H1 (cell line): ENCODE measurements around the gene USB1. TPM values are rescaled to one million over a fixed set of nuclear protein-coding genes. Genes with fewer than 3 reads are reported as not detected.

Source experiments
- CTCF ChIA-PET: fragments of 300-600 bp; sonication (Branson Sonifier 250); formaldehyde crosslinking; loops from one replicate; lab custom pipeline; 2021; ENCODE audit not compliant: partially characterized antibody; lab: Charles Lee
- POLR2A ChIA-PET: fragments of 300-600 bp; sonication (Branson Sonifier 250); formaldehyde crosslinking; loops from one replicate; lab custom pipeline; 2021; ENCODE audit warnings: inconsistent platforms; ENCODE audit not compliant: partially characterized antibody; lab: Charles Lee
- DNase-seq, 2 experiments: peaks; one replicate each; pipeline versions ENCODE4 v3.0.0 to v3.0.0-alpha.2; 2010 to 2022; ENCODE audit warnings: low spot score in 2 of 2, low read depth in 1 of 2, mixed read lengths in 1 of 2
- FAIRE-seq: peaks from 2 replicates; lab custom pipeline; 2011; peaks lifted over from hg19 to GRCh38; lab: Jason Lieb, UNC
- H2AFZ ChIP-seq: 2 replicates; pipeline ENCODE4 v1.8.1; 2012; ENCODE audit warnings: low read length, inconsistent platforms
- H2AK5ac ChIP-seq: 2 replicates; pipeline ENCODE4 v1.6.1; 2013; ENCODE audit warnings: low read depth, low read length
- H2BK120ac ChIP-seq: replicated peaks from 2 replicates; pipeline ENCODE3; 2013; ENCODE audit warnings: low read depth, low read length, inconsistent platforms
- H2BK12ac ChIP-seq: 2 replicates; pipeline ENCODE4 v1.6.1; 2013; ENCODE audit warnings: low read depth, low read length
- H2BK15ac ChIP-seq: 2 replicates; pipeline ENCODE4 v1.6.1; 2013; ENCODE audit warnings: low read length
- H2BK20ac ChIP-seq: 2 replicates; pipeline ENCODE4 v1.6.1; 2013; ENCODE audit warnings: low read length
- H2BK5ac ChIP-seq: 2 replicates; pipeline ENCODE4 v1.6.1; 2013; ENCODE audit warnings: low read depth, low read length
- H3K14ac ChIP-seq: 2 replicates; pipeline ENCODE4 v1.6.1; 2013; ENCODE audit warnings: inconsistent platforms; ENCODE audit not compliant: insufficient read length
- H3K18ac ChIP-seq: 2 replicates; pipeline ENCODE4 v1.6.1; 2013; ENCODE audit warnings: low read length; ENCODE audit errors: extremely low read depth
- H3K23ac ChIP-seq: 2 replicates; pipeline ENCODE4 v1.6.1; 2013; ENCODE audit warnings: inconsistent platforms; ENCODE audit not compliant: insufficient read length
- H3K23me2 ChIP-seq: 2 replicates; pipeline ENCODE4 v1.6.1; 2013; ENCODE audit warnings: low read depth, low read length
- H3K27ac ChIP-seq: 2 replicates; pipeline ENCODE4 v1.6.1; 2011; ENCODE audit warnings: low read depth, low read length, inconsistent platforms
- H3K27me3 ChIP-seq, 4 experiments: replicated peaks in 1 of 4; 1 replicate in 1 of 4; 2 replicates in 3 of 4; pipeline versions ENCODE4 v1.6.1 to v1.8.1; 2011 to 2013; ENCODE audit warnings: low read length in 3 of 4, mild to moderate bottlenecking in 3 of 4, inconsistent platforms in 2 of 4, mixed read lengths in 2 of 4, moderate library complexity in 1 of 4; ENCODE audit not compliant: control insufficient read depth in 3 of 4, insufficient read depth in 3 of 4; ENCODE audit errors: extremely low read depth in 1 of 4
- H3K36me3 ChIP-seq, 4 experiments: 2 replicates each; pipeline versions ENCODE4 v1.6.1 to v1.8.1; 2011 to 2013; ENCODE audit warnings: mild to moderate bottlenecking in 4 of 4, low read length in 3 of 4, moderate library complexity in 2 of 4, control low read depth in 1 of 4, inconsistent platforms in 1 of 4; ENCODE audit not compliant: insufficient read depth in 4 of 4, control insufficient read depth in 2 of 4
- H3K4ac ChIP-seq: replicated peaks from 2 replicates; pipeline ENCODE3; 2013; ENCODE audit warnings: low read length, low read depth, mixed read lengths, inconsistent platforms; ENCODE audit not compliant: insufficient read length
- H3K4me1 ChIP-seq, 4 experiments: replicated peaks in 1 of 4; 1 replicate in 1 of 4; 2 replicates in 3 of 4; pipeline versions ENCODE4 v1.6.1 to v1.8.1; 2011 to 2013; ENCODE audit warnings: low read length in 3 of 4, inconsistent platforms in 2 of 4, mixed read lengths in 1 of 4; ENCODE audit not compliant: insufficient read depth in 4 of 4, control insufficient read depth in 3 of 4
- H3K4me2 ChIP-seq, 2 experiments: 2 replicates each; pipeline versions ENCODE4 v1.6.1 to v1.8.1; 2011 to 2013; ENCODE audit warnings: low read depth in 2 of 2, low read length in 2 of 2, control low read depth in 1 of 2, inconsistent platforms in 1 of 2, mild to moderate bottlenecking in 1 of 2; ENCODE audit not compliant: insufficient read depth in 1 of 2
- H3K4me3 ChIP-seq, 4 experiments: fragments of 200-600, 300-600 bp in 1 of 4; sonication (generic), shearing (Covaris generic), sonication (Bioruptor Twin) in 1 of 4; 2 replicates each; pipeline versions ENCODE4 v1.5.1 to v1.8.1; 2011 to 2016; ENCODE audit warnings: low read length in 4 of 4, low read depth in 3 of 4, control low read depth in 2 of 4, inconsistent platforms in 2 of 4, mild to moderate bottlenecking in 2 of 4, mixed read lengths in 1 of 4, moderate library complexity in 1 of 4; ENCODE audit not compliant: insufficient read depth in 2 of 4; ENCODE audit errors: extremely low read depth in 1 of 4
- H3K56ac ChIP-seq: replicated peaks from 2 replicates; pipeline ENCODE3; 2013; ENCODE audit warnings: low read depth, mild to moderate bottlenecking, mixed read lengths, low read length, inconsistent platforms; ENCODE audit not compliant: insufficient read length
- H3K79me1 ChIP-seq: 2 replicates; pipeline ENCODE4 v1.6.1; 2013; ENCODE audit warnings: low read depth, low read length, control low read depth
- H3K79me2 ChIP-seq, 2 experiments: 2 replicates each; pipeline versions ENCODE4 v1.6.1 to v1.8.1; 2012 to 2013; ENCODE audit warnings: low read length in 2 of 2, mild to moderate bottlenecking in 2 of 2, inconsistent platforms in 1 of 2; ENCODE audit not compliant: insufficient read depth in 2 of 2, control insufficient read depth in 1 of 2
- H3K9ac ChIP-seq, 4 experiments: replicated peaks in 1 of 4; 1 replicate in 1 of 4; 2 replicates in 3 of 4; pipeline versions ENCODE4 v1.6.1 to v1.8.1; 2011 to 2013; ENCODE audit warnings: low read depth in 3 of 4, low read length in 3 of 4, control low read depth in 2 of 4, mild to moderate bottlenecking in 2 of 4, moderate library complexity in 2 of 4, inconsistent platforms in 1 of 4; ENCODE audit errors: extremely low read depth in 1 of 4
- H3K9me3 ChIP-seq, 2 experiments: 2 replicates each; pipeline versions ENCODE4 v1.6.1 to v1.8.1; 2012 to 2013; ENCODE audit warnings: mild to moderate bottlenecking in 2 of 2, moderate library complexity in 2 of 2, control low read depth in 1 of 2, inconsistent platforms in 1 of 2, low read depth in 1 of 2, low read length in 1 of 2, mixed read lengths in 1 of 2; ENCODE audit not compliant: insufficient read depth in 2 of 2
- H4K20me1 ChIP-seq, 2 experiments: replicated peaks in 1 of 2; 2 replicates each; pipeline versions ENCODE3 to v1.8.1; 2011 to 2013; ENCODE audit warnings: inconsistent platforms in 2 of 2, low read length in 2 of 2, mild to moderate bottlenecking in 1 of 2; ENCODE audit not compliant: insufficient read depth in 2 of 2, control insufficient read depth in 1 of 2
- H4K5ac ChIP-seq: 2 replicates; pipeline ENCODE4 v1.6.1; 2013; ENCODE audit warnings: low read length, low read depth, mixed read lengths, inconsistent platforms; ENCODE audit not compliant: insufficient read length
- H4K8ac ChIP-seq: 2 replicates; pipeline ENCODE4 v1.8.0; 2013; ENCODE audit warnings: mild to moderate bottlenecking, moderate library complexity, low read length, inconsistent platforms; ENCODE audit not compliant: insufficient read depth; ENCODE audit errors: extremely low read depth
- H4K91ac ChIP-seq: replicated peaks from 2 replicates; pipeline ENCODE3; 2013; ENCODE audit warnings: low read length, mixed read lengths, inconsistent platforms; ENCODE audit not compliant: insufficient read length
- ATF3 ChIP-seq: IDR thresholded peaks from 2 replicates; pipeline ENCODE4 v1.6.1; 2011; ENCODE audit warnings: low read depth, mild to moderate bottlenecking, low read length; ENCODE audit not compliant: insufficient read depth
- CEBPB ChIP-seq: IDR thresholded peaks from 2 replicates; pipeline ENCODE4 v1.6.1; 2012; ENCODE audit warnings: low read depth, low read length
- KDM4A ChIP-seq: IDR thresholded peaks from one replicate; pipeline ENCODE4 v1.7.1; 2012; ENCODE audit warnings: low read depth, mild to moderate bottlenecking, moderate library complexity, low read length, inconsistent platforms; ENCODE audit not compliant: severe bottlenecking
- MAFK ChIP-seq: IDR thresholded peaks from 2 replicates; pipeline ENCODE4 v1.6.1; 2012; ENCODE audit warnings: low read depth, mild to moderate bottlenecking, improper control_type of control experiment, low read length
- YY1 ChIP-seq: IDR thresholded peaks from 2 replicates; pipeline ENCODE4 v1.6.1; 2011; ENCODE audit warnings: low read depth, mild to moderate bottlenecking, low read length
- WGBS, 2 experiments: shearing (Covaris generic) in 1 of 2; methylation state at CpG; one replicate each; pipeline versions ENCODE4 v1.1.6 to v1.1.7; 2013 to 2015; ENCODE audit warnings: low lambda C conversion rate in 2 of 2, mixed read lengths in 2 of 2, inconsistent platforms in 1 of 2, low coverage in 1 of 2, missing lambda C conversion rate in 1 of 2; ENCODE audit not compliant: insufficient replicate concordance in 2 of 2, insufficient coverage in 1 of 2, insufficient read length in 1 of 2; ENCODE audit errors: extremely low coverage in 1 of 2, missing lambda C conversion rate in 1 of 2; 5-methylcytosine and 5-hydroxymethylcytosine counted together
- polyA plus RNA-seq, 7 experiments: library from polyadenylated mRNA; depleted of rRNA in 3 of 7; stranded (reverse) in 5 of 7; unstranded in 2 of 7; fragments of >200 nt in 5 of 7; fragments of 200-250 nt in 2 of 7; gene quantifications; 1 replicate in 5 of 7; 2 replicates in 1 of 7; 4 replicates in 1 of 7; pipeline versions ENCODE4 v1.2.1 to v1.2.3, GENCODE V29; 2011 to 2013; ENCODE audit warnings: missing spikeins in 2 of 7, mixed read lengths in 2 of 7
- total RNA-seq: library from RNA; stranded (reverse); fragmentation: NEBNext Ultra II Directional; extraction: Animal tissue kit (Norgen Biotek cat#: 25700); gene quantifications from 2 replicates; pipeline ENCODE4 v1.2.1, GENCODE V29; 2021

Gene USB1
- total and polyA plus RNA-seq, 2 of the 8 experiments (the other 6 are each of a cell fraction or from before 2014, with no cell fraction given): 65.4 to 75.9 TPM

GRCh38 chr16:57958544-57958943 is 42.7 kb upstream of the USB1 start:
- no peaks in the 10 kb centered on the region for H4K20me1 ChIP-seq
- peaks cover 0 to 10% (median 5%) of the 10 kb centered on the region in 4 experiments; a peak in 6 of 7 replicates for H3K4me1 ChIP-seq
- no peak overlapping the region for H2AK5ac ChIP-seq
- no peak overlapping the region for H3K14ac ChIP-seq
- H4K5ac ChIP-seq: no peak overlapping the region
- no peaks in the 10 kb centered on the region for H3K27me3 ChIP-seq
- DNase-seq (no peak), FAIRE-seq (no peak)
- no peaks in the 10 kb centered on the region for H3K79me2 ChIP-seq
- H3K4ac ChIP-seq: no peak overlapping the region
- H3K56ac ChIP-seq: no peak overlapping the region
- H2BK20ac ChIP-seq: no peak overlapping the region
- 0 out of 2 replicates have a peak overlapping the region, but pooled peaks have one; percentile 9 for H3K18ac ChIP-seq
- no peak overlapping the region for H2AFZ ChIP-seq
- H2BK12ac ChIP-seq: peak overlapping the region; percentile 55; the same call in 1 of the 2 replicates
- POLR2A ChIA-PET: no interaction called here
- no peak overlapping the region for H2BK120ac ChIP-seq
- 90% methylated on average over 6 of the region's 6 CpGs; no CpG with 5 or more reads in 1 of the 2 experiments for WGBS, 2 experiments
- H3K23me2 ChIP-seq: no peaks in the 10 kb centered on the region
- no peaks in the 10 kb centered on the region for H3K79me1 ChIP-seq
- H3K27ac ChIP-seq: no peak overlapping the region
- no peak overlapping the region for H2BK5ac ChIP-seq
- no peak overlapping the region for H3K23ac ChIP-seq
- CTCF ChIA-PET: interaction anchor here (0.6 to 5.6 kb wide), 8 partner anchors 8 to 290 kb away, joined by 3 to 40 read pairs (median 6); a partner anchor contains a TSS
- TF ChIP-seq KDM4A (no peak), ATF3 (no peak), YY1 (no peak), CEBPB (no peak), MAFK (no peak)
- H4K91ac ChIP-seq: no peak overlapping the region
- H3K4me2 ChIP-seq: no peak overlapping the region
- H4K8ac ChIP-seq: no peak overlapping the region
- H3K9me3 ChIP-seq: no peaks in the 10 kb centered on the region
- peak overlapping the region; percentile 84; the same call in 1 of the 2 replicates for H2BK15ac ChIP-seq
- no peak overlapping the region for H3K9ac ChIP-seq
- H3K4me3 ChIP-seq: no peak overlapping the region
- H3K36me3 ChIP-seq: no peaks in the 10 kb centered on the region
